HG03354 (cell line): ENCODE measurements around the gene ZNF860.

Experiments
- ATAC-seq: cut with Tn5 transposase; IDR thresholded peaks from one replicate; pipeline ENCODE4 v1.9.1; 2021; ENCODE audit warnings: mild to moderate bottlenecking; ENCODE audit not compliant: unreplicated experiment, poor library complexity, severe bottlenecking

Gene ZNF860

GRCh38 chr3:32037932-32038267, 56.4 kb downstream of the ZNF860 start:
- no peak for ATAC-seq

- no peak for ATAC-seq
Measured at GRCh38 chr3:32041316-32041715, 59.8 kb downstream of the ZNF860 start.
